IMR-90 (cell line): ENCODE results near the gene RUNX1. TPM values are rescaled to one million over a fixed set of nuclear protein-coding genes. Genes with fewer than 3 reads are reported as not detected.

ENCODE experiments used
- ATAC-seq: fragments of 200-7000 bp; cut with Tn5 transposase; 2 replicates; pipeline ENCODE4 v1.9.1; 2020; ENCODE audit warnings: low read depth, mild to moderate bottlenecking, moderate library complexity
- BruUV-seq: library from RNA; stranded (reverse); fragments of 400-500 nt; replicated peaks from 2 replicates; lab custom pipeline; 2021; lab: Mats Ljungman, UMichigan
- CTCF ChIA-PET: fragments of 300-600 bp; formaldehyde crosslinking; extraction: SDS; loops from one replicate; lab custom pipeline; 2021; ENCODE audit warnings: antibody characterized with exemption; lab: Yijun Ruan, JAX
- POLR2A ChIA-PET: fragments of 300-600 bp; sonication (Branson Sonifier 250); formaldehyde crosslinking; loops from one replicate; lab custom pipeline; 2022; ENCODE audit warnings: antibody characterized with exemption; ENCODE audit not compliant: unreplicated experiment; lab: Charles Lee
- DNase-seq: peaks from one replicate; pipeline ENCODE4 v3.0.0; 2013
- H2AFZ ChIP-seq: replicated peaks from 2 replicates; pipeline ENCODE3; 2013; ENCODE audit warnings: low read length, mild to moderate bottlenecking; ENCODE audit not compliant: poor library complexity
- H2AK5ac ChIP-seq: 2 replicates; pipeline ENCODE4 v1.6.1; 2013; ENCODE audit warnings: low read depth, low read length, inconsistent platforms
- H2AK9ac ChIP-seq: replicated peaks from 2 replicates; pipeline ENCODE3; 2013; ENCODE audit warnings: mild to moderate bottlenecking, low read depth, low read length, moderate library complexity; ENCODE audit not compliant: poor library complexity
- H2BK120ac ChIP-seq: 2 replicates; pipeline ENCODE4 v1.6.1; 2013; ENCODE audit warnings: low read depth, low read length, inconsistent platforms
- H2BK15ac ChIP-seq: 3 replicates; pipeline ENCODE4 v1.6.1; 2013; ENCODE audit warnings: low read depth, low read length, inconsistent platforms
- H2BK20ac ChIP-seq: 2 replicates; pipeline ENCODE4 v1.6.1; 2013; ENCODE audit warnings: low read depth, mild to moderate bottlenecking, inconsistent platforms, low read length, moderate library complexity
- H2BK5ac ChIP-seq: 2 replicates; pipeline ENCODE4 v1.6.1; 2013; ENCODE audit warnings: mild to moderate bottlenecking, low read depth, low read length, inconsistent platforms; ENCODE audit not compliant: poor library complexity, severe bottlenecking
- H3K14ac ChIP-seq: replicated peaks from 2 replicates; pipeline ENCODE4 v1.6.1; 2013; ENCODE audit warnings: low read depth, low read length, inconsistent platforms
- H3K18ac ChIP-seq: 2 replicates; pipeline ENCODE4 v1.6.1; 2013; ENCODE audit warnings: low read depth, low read length, control low read depth
- H3K23ac ChIP-seq: 2 replicates; pipeline ENCODE4 v1.6.1; 2013; ENCODE audit warnings: low read depth, low read length, inconsistent platforms
- H3K27ac ChIP-seq: 2 replicates; pipeline ENCODE4 v1.5.1; 2013; ENCODE audit warnings: mild to moderate bottlenecking, control low read depth, low read length; ENCODE audit not compliant: insufficient read depth
- H3K27me3 ChIP-seq: 2 replicates; pipeline ENCODE4 v1.6.1; 2013; ENCODE audit warnings: low read length; ENCODE audit not compliant: control insufficient read depth, insufficient read depth
- H3K36me3 ChIP-seq: 2 replicates; pipeline ENCODE4 v1.6.1; 2013; ENCODE audit warnings: low read length, mixed read lengths; ENCODE audit not compliant: control insufficient read depth, insufficient read depth
- H3K4ac ChIP-seq: 2 replicates; pipeline ENCODE4 v1.6.1; 2013; ENCODE audit warnings: low read depth, low read length, inconsistent platforms
- H3K4me1 ChIP-seq: 2 replicates; pipeline ENCODE4 v1.6.1; 2013; ENCODE audit warnings: low read length, mixed read lengths; ENCODE audit not compliant: control insufficient read depth, insufficient read depth
- H3K4me2 ChIP-seq: 2 replicates; pipeline ENCODE4 v1.6.1; 2013; ENCODE audit warnings: low read depth, mild to moderate bottlenecking, control low read depth, low read length, moderate library complexity
- H3K4me3 ChIP-seq: 2 replicates; pipeline ENCODE4 v1.5.1; 2013; ENCODE audit warnings: low read depth, mild to moderate bottlenecking, control low read depth, low read length, moderate library complexity; ENCODE audit not compliant: insufficient read depth
- H3K56ac ChIP-seq: 2 replicates; pipeline ENCODE4 v1.6.1; 2013; ENCODE audit warnings: low read length, inconsistent platforms; ENCODE audit not compliant: insufficient read depth; ENCODE audit errors: extremely low read depth
- H3K79me1 ChIP-seq, 2 experiments: 2 replicates each; pipeline ENCODE4 v1.6.1; 2013; ENCODE audit warnings: low read length in 2 of 2, inconsistent platforms in 1 of 2, low read depth in 1 of 2
- H3K9ac ChIP-seq: 2 replicates; pipeline ENCODE4 v1.6.1; 2013; ENCODE audit warnings: low read depth, low read length, control low read depth
- H3K9me1 ChIP-seq: 2 replicates; pipeline ENCODE4 v1.6.1; 2013; ENCODE audit warnings: low read length, inconsistent platforms; ENCODE audit not compliant: insufficient read depth
- H3K9me3 ChIP-seq: 2 replicates; pipeline ENCODE4 v1.6.1; 2013; ENCODE audit warnings: low read length; ENCODE audit not compliant: control insufficient read depth, insufficient read depth
- H4K20me1 ChIP-seq: 2 replicates; pipeline ENCODE4 v1.6.1; 2013; ENCODE audit warnings: low read length, inconsistent platforms; ENCODE audit not compliant: insufficient read depth
- H4K5ac ChIP-seq: 2 replicates; pipeline ENCODE4 v1.6.1; 2013; ENCODE audit warnings: mild to moderate bottlenecking, low read depth, low read length, control low read depth
- H4K8ac ChIP-seq, 2 experiments: 2 replicates each; pipeline ENCODE4 v1.6.1; 2013; ENCODE audit warnings: low read depth in 2 of 2, low read length in 2 of 2, control low read depth in 1 of 2, inconsistent platforms in 1 of 2
- H4K91ac ChIP-seq: 2 replicates; pipeline ENCODE4 v1.6.1; 2013; ENCODE audit warnings: low read depth, low read length, inconsistent platforms; ENCODE audit not compliant: insufficient read depth
- BHLHE40 ChIP-seq: fragments of 150-350 bp; IDR thresholded peaks from 2 replicates; pipeline ENCODE4 v1.6.1; 2016; ENCODE audit warnings: mild to moderate bottlenecking, low read depth, low read length
- CEBPB ChIP-seq: IDR thresholded peaks from 2 replicates; pipeline ENCODE4 v1.6.1; 2012; ENCODE audit warnings: low read depth, low read length, improper control_type of control experiment
- FOS ChIP-seq: fragments of 150-350 bp; IDR thresholded peaks from 2 replicates; pipeline ENCODE4 v1.6.1; 2016; ENCODE audit warnings: low read depth, low read length
- MAZ ChIP-seq: IDR thresholded peaks from 2 replicates; pipeline ENCODE4 v1.6.1; 2012; ENCODE audit warnings: low read depth, mild to moderate bottlenecking, low read length, improper control_type of control experiment, moderate library complexity, borderline replicate concordance
- NFE2L2 ChIP-seq: fragments of 150-350 bp; IDR thresholded peaks from 2 replicates; pipeline ENCODE4 v1.6.1; 2016; ENCODE audit warnings: low read depth, mild to moderate bottlenecking, low read length
- RAD21 ChIP-seq: IDR thresholded peaks from 2 replicates; pipeline ENCODE4 v1.6.1; 2012; ENCODE audit warnings: low read length, improper control_type of control experiment
- RCOR1 ChIP-seq: IDR thresholded peaks from 2 replicates; pipeline ENCODE4 v1.6.1; 2012; ENCODE audit warnings: mild to moderate bottlenecking, low read length, improper control_type of control experiment; ENCODE audit not compliant: insufficient replicate concordance
- WGBS, 2 experiments: methylation state at CpG; one replicate each; pipeline versions ENCODE4 v1.1.5 to v1.1.7; 2013; ENCODE audit warnings: missing lambda C conversion rate in 2 of 2; ENCODE audit not compliant: insufficient read length in 1 of 2; ENCODE audit errors: extremely low coverage in 2 of 2; 5-methylcytosine and 5-hydroxymethylcytosine counted together
- dilution Hi-C: fragments of 300-500 bp; cut with HindIII; formaldehyde crosslinking; loops from one replicate; pipeline ENCODE4 v1.14.3; 2018; ENCODE audit warnings: low sequenced_read_pairs; ENCODE audit not compliant: unreplicated experiment
- in situ Hi-C: fragments of 300-500 bp; cut with MboI; formaldehyde crosslinking; loops from 3 replicates; pipeline ENCODE4 v1.14.3; 2019; ENCODE audit warnings: low sequenced_read_pairs, inconsistent platforms, mixed read lengths
- intact Hi-C: fragments of 100-400 bp; cut with micrococcal nuclease; formaldehyde crosslinking; loops from 2 replicates; pipeline ENCODE4 v1.10.0; 2022
- polyA plus RNA-seq, 3 experiments: library from polyadenylated mRNA; depleted of rRNA; stranded (reverse); fragments of >200 nt; gene quantifications; 2 replicates each; pipeline ENCODE4 v1.2.3, GENCODE V29; 2012; ENCODE audit warnings: low replicate concordance in 1 of 3
- total RNA-seq: library from RNA; depleted of rRNA; stranded (reverse); fragments of >200 nt; gene quantifications from 2 replicates; pipeline ENCODE4 v1.2.3, GENCODE V29; 2012
- TF ChIP-seq, protein P1 (sequence below): fragments of 150-350 bp; IDR thresholded peaks from 2 replicates; pipeline ENCODE4 v1.6.1; 2016; ENCODE audit warnings: low read depth, mild to moderate bottlenecking, low read length, moderate library complexity, borderline replicate concordance
- TF ChIP-seq, protein P2 (sequence below): fragments of 150-350 bp; IDR thresholded peaks from 2 replicates; pipeline ENCODE4 v1.6.1; 2017; ENCODE audit warnings: mild to moderate bottlenecking, antibody characterized with exemption, low read length, low read depth

RUNX1 gene
- total and polyA plus RNA-seq, 2 of the 4 experiments (the other 2 are of a cell fraction), result 34.5 to 56.5 TPM

DNA sequence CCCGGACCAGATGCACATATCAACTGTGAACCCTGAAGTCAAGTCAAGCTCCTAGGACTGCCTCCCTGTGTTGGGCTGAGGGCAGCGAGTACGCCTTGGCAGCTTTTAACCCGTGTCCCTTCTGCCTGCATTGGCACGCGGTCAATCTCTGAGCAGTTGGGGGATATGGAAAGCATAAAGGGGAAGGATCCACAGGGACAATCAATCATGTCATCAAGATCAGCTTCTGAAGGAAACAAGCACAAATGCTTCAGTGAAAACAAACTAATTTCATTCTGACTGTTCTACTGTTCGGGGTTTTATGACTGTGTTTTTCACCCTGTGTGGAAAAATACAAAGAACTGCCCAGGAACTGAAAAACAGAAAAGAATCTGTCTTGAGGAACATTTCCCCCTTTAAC, 106.2 kb downstream of the RUNX1 start:
- Histone ChIP-seq H3K9ac (no peak overlapping the region), H3K18ac (no peak overlapping the region; the same call in 1 of the 2 replicates), H3K4me3 (no peak overlapping the region), H3K23ac (no peak overlapping the region), H4K91ac (no peak overlapping the region), H3K4me2 (no peak overlapping the region), H2BK20ac (0 out of 2 replicates have a peak overlapping the region, but pooled peaks have one; percentile 16), H2AFZ (no peak overlapping the region), H3K14ac (no peak overlapping the region), H3K56ac (no peak overlapping the region), H4K20me1 (no peaks in the 10 kb centered on the region), H2AK9ac (no peak overlapping the region), H3K79me1 (peaks cover 0 to 7% of the 10 kb centered on the region in 2 experiments; a peak in 1 of 4 replicates), H3K9me1 (peaks cover 7% of the 10 kb centered on the region; the same call in 1 of the 2 replicates), H2BK5ac (no peak overlapping the region), H3K4ac (0 out of 2 replicates have a peak overlapping the region, but pooled peaks have one; percentile 3), H2AK5ac (no peak overlapping the region; the same call in 1 of the 2 replicates), H3K27ac (no peak overlapping the region), H4K5ac (no peak overlapping the region), H3K4me1 (peaks cover 8% of the 10 kb centered on the region), H4K8ac (no peak overlapping the region), H2BK120ac (no peak overlapping the region), H2BK15ac (peak overlapping the region; percentile 28; the same call in 1 of the 3 replicates), H3K9me3 (no peaks in the 10 kb centered on the region), H3K36me3 (no peaks in the 10 kb centered on the region), H3K27me3 (no peaks in the 10 kb centered on the region)
- dilution Hi-C loops, result no loop called here
- intact Hi-C loops, result no loop called here
- TF ChIP-seq MAZ (no peak), CEBPB (no peak), NFE2L2 (no peak), FOS (no peak), RAD21 (no peak), BHLHE40 (no peak), RCOR1 (no peak)
- TF ChIP-seq, protein P1, sequence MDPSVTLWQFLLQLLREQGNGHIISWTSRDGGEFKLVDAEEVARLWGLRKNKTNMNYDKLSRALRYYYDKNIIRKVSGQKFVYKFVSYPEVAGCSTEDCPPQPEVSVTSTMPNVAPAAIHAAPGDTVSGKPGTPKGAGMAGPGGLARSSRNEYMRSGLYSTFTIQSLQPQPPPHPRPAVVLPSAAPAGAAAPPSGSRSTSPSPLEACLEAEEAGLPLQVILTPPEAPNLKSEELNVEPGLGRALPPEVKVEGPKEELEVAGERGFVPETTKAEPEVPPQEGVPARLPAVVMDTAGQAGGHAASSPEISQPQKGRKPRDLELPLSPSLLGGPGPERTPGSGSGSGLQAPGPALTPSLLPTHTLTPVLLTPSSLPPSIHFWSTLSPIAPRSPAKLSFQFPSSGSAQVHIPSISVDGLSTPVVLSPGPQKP, result no peak
- TF ChIP-seq, protein P2, sequence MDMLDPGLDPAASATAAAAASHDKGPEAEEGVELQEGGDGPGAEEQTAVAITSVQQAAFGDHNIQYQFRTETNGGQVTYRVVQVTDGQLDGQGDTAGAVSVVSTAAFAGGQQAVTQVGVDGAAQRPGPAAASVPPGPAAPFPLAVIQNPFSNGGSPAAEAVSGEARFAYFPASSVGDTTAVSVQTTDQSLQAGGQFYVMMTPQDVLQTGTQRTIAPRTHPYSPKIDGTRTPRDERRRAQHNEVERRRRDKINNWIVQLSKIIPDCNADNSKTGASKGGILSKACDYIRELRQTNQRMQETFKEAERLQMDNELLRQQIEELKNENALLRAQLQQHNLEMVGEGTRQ, result no peak
- ChIA-PET CTCF (no interaction called here), POLR2A (no interaction called here)
- DNase-seq, result no peak
- in situ Hi-C loops, result no loop called here
- no peak for ATAC-seq
- BruUV-seq, result no TSS peak
- 100% methylated on average over 2 of the region's 7 CpGs; no CpG with 5 or more reads in 1 of the 2 experiments for WGBS, 2 experiments
